Bone marrow (tissue), 2 donors: ENCODE results near the gene CENPP.

Experiments used
- DNase-seq, 2 donors: peaks; one replicate each; lab custom pipeline; 2025; lab: John Stamatoyannopoulos, UW

CENPP gene

DNA sequence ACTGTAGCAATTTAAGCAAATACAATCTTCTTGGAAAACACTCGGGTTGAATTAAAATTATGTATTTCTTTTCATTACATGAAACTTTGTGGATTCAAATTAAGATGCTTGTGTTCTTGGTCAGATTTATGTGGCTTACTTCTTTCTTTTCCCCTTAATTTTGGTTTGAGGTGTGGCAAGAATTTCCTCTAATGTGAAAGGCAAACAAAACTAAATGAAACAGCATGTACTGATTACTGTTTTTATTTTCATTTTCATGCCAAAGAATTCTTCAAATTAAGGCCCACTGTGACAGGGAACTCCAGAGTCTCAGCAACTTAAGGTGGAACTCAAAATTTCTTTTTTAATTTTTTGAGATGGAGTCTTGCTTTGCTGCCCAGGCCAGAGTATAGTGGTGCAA, 98.6 kb downstream of the CENPP start, which contains the start of gene OMD:
TSS of gene OMD (minus strand) at position 132 of the 400 bp plus-strand sequence. CDS start 6,913 bp downstream, outside the sequence.
- DNase-seq: no peak

DNA sequence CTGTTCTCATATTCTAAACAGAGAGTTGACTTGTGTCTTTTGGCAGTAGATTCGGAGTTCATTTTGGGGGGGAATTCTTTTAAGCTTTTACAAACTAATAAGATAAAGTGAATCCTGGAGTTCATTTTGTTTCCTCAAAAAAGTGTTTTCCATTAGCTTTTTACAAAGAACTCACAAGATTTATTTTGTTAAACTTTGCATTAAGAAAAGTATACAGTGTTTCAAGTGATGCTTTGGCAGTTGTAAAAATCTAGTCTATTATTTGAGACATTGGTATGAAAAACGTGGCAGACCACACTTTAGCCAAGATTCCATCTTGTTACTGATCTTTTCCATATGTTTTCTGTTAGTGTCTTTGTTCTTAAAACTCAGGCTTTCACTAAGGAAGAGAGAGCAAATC, 99.7 kb downstream of the CENPP start:
- DNase-seq: no peak

DNA sequence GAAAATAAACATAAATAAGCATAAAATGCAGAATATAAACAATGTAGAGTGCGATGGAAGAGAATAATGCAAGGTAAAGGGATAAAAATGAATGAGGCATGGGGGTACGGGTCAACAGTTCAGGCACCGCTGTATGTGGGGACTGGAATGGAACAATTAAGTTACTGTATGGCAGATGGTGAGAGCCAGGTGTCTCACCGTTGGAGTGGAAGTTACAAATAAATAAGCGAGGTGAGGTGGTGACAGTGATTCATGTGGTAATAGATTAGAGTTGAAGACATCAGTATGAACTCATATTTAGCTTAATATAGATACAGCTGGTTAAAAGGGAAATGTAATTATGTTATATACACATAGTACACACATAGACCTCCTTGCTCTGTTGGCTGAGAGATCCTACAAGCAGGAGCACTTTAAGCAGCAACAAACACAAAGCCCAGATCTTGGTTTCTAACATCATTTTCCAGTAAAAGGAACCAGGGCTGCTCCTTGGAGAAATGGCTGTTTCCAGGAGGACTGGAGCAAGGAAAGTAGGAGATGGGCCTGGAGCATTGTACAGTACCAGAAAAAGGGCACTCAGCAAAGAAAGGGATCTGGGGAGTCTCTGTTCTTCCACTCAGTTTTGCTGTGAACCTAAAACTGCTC, 100.9 kb downstream of the CENPP start:
- no peak for DNase-seq

DNA sequence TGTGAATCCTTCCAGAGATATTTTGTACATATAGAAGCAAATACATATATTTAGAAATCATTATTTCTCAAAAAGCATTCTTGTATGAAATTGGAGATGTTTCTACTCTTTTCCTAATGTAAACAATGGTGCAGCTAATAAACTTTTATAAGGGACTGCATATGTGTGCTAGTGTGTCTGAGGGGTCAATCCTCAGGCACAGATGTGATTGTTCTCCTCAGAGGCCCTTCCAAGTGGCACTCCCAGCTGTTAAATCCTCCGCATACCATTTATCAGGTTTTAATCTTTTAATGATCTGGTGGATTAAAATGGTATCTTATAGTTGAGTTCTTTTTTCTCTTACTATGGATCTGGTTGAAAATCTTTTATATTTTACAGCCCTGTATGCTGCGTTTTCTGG, 104.1 kb downstream of the CENPP start:
- no peak for DNase-seq

DNA sequence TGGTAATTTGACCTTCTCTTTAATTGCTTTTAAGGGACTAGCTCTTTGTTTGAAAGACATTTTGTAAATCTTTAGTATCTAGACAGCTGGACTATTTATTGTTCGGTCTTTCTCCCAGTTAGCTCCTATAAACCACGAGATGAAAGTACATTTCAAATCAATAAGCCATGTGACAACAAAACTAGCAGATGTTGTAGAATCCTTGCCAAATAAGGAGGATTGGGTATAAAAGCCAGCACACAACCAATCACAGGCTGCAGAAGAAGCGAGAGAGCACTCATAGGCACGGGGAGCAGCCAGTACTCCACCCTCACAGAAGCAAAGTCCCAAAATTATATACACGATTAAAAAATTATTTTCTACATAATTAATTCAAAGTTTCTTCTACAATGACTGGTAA, 106.6 kb downstream of the CENPP start:
- DNase-seq: no peak

DNA sequence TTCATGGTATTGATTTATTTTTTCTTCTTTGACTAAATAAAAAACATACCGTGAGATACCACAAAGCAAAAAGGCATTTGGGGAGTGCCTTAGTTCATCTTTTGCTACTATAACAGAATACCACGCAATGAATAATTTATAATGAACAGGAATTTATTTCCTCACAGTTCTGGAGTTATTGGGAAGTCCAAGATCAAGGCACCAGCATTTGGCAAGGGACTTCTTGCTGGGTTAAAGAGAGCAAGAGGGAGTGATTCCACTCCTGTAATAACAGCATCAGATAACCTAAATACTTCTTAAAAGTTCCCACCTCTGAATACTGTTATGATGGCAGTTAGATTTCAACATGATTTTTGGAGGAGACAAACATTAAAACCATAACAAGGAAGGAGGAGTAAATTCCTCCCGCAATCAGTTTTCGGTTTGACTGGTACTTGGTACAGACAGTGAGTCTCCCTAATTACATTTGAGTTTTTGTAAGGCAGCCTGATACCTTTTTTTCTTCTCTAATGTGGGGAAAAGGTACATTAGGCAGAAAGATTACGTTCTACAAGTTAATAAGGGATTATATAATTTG, 107.3 kb downstream of the CENPP start:
- DNase-seq: no peak

DNA sequence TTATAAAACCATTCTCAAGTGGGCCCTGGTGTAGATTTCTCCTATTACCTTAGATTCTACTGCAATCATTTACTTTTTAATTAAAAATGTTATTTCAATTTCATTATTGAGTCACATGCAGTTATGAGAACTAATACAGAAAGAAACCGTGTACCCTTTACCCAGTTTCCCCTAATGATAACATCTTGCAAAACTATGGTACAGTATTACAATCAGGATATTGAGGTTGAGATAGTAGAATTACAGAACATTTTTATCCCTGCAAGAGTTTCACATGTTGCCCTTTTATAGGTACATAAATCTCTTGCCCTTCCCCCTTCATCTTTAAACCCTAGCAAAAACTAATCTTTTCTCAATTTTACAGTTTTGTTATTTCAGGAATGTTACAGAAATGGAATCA, 109.5 kb downstream of the CENPP start:
- no peak for DNase-seq

DNA sequence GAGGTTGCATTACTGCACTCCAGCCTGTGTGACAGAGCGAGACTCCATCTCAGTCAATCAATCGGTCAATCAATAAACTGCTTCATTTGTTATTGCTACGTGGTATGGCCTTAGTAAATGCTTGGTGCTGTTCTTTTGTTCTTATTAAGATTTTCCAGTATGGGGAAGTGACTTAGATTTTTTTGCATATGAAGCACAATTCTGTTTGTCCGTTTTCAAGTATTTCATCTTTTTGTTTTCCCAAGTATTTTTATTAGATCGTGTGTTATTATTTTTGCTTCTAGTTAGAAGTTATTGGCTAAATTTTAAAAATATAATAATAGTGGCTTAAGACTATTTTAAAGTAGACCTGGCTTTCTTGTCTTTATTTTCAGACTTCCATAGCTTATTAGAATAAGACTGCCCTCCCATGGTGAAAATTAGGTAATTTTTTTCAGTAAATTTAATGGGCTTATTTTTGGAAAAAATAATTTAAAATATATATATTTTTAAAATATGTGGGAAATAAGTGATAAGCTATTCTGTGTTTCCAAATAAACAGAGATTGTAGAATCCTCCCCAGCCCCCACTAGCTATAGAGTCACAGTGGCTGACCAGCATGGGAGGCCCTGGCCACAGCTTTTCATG, 113.3 kb downstream of the CENPP start:
- DNase-seq: peak in 1 of 2 donors; percentile 21

DNA sequence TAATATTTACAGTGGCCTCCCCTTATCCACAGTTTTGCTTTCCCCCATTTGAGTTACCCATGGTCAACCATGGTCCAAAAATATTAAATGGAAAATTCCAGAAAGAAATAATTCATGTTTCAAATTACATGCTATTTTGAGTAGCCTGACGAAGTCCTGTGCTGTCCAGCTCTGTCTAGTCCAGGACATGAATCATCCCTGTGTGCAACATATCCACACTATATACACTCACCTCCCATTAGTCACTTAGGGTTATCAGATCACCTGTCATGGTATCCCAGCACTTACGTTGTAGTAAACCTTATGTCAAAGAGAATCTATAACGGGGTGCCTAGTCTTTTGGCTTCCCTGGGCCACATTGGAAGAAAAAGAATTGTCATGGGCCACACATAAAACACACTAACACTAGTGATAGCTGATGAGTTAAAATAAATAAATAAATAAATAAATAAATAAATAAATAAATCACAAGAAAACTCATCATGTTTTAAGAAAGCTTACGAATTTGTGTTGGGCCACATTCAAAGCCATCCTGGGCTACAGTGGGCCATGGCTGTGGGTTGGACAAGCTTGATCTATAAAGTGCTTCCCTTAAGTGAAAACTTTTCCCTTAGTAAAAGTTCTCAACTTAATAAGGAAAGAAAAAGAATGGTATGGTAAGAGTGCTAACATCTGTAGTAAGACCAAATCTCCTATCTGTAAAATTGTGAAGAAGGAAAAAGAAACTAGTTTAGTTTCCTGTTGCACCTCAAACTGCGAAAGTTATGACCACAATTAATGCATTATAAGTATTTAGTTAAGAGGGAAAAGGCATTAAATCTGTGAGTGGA, 114.4 kb downstream of the CENPP start:
- no peak for DNase-seq

DNA sequence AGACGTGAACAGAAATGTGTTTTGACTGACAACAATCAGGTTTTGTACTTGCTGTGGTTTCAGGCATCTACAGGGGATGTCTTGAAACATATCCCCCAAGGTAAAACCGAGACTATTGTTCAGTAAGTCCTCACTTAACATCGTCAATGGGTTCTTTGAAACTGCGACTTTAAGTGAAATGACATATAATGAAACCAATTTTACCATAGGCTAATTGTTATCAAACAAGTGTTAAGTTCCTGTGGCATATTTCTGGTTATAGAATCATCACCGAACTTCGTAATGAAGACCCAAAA, 114.9 kb downstream of the CENPP start:
- no peak for DNase-seq

DNA sequence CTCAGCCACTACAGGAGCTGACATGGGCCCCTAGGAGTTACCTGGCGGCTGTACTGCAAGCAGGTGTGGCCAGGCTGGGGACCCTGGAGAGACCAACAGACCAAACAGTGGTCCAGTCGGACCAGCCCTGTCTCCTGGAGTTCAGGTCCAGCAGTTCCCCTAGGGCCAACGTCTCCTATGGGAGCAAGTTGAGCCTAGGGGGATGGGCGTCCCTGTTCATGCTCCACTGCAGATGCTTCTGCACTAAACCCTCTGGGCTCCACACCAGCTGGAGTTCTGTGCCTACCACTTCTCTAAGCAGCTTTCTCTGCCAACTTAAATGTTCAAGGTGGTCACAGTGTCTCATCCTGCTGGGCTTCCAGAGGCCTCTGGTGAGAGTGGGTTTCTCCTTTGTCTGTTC, 119.1 kb downstream of the CENPP start:
- no peak for DNase-seq

DNA sequence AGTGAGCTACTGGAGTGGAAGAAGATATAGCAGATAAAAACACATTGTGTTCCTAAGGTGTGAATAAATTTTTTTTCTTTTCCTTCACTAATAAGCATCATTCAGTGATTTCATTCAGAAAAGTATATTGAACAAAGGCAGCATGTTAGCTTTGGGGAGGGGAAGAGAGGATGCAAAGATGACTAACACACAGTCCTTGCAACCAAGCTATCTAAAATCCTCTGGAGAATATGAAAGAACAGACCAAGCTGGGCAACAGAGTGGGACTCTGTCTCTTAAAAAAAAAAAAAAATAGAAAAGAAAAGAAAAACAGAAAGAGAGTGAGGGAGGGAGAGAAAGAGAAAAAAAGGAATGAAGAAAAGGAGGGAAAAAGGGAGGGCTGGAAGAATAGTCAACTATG, 120.8 kb downstream of the CENPP start:
- no peak for DNase-seq

DNA sequence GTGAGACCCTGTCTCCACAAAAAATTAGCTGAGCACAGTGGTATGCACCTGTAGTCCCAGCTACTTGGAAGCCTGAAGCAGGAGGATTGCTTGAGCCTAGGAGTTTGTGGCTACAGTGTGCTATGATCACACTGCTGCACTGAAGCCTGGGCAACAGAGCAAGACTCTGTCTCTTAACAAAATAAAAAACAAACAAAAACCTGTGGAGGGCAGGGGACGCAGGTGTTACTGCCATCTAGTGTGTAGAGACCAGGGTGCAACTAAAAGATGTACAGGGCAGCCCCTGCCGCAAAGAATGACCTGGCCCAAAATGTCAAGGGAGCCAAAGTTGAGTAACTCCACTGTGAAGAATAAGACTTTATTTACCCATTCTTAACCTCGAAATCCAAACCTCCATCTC, 129.5 kb downstream of the CENPP start:
- no peak for DNase-seq

DNA sequence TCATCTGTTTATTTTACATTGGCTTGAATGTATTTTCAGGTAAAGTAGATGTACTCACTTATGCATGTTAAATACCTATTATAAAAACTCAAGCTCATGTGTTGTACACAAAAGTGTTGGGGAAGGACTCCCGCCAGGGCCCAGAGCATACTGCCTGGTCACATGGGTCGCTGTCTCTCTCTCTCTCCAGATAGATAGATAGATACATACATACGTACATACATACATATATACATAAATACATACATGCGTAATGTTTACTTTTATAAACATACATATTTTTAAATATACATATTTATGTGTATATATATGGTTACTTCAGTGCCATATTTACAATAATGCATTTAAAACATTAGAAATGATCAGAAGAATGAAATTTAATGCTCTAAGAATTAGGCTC, 131.8 kb downstream of the CENPP start:
- no peak for DNase-seq

DNA sequence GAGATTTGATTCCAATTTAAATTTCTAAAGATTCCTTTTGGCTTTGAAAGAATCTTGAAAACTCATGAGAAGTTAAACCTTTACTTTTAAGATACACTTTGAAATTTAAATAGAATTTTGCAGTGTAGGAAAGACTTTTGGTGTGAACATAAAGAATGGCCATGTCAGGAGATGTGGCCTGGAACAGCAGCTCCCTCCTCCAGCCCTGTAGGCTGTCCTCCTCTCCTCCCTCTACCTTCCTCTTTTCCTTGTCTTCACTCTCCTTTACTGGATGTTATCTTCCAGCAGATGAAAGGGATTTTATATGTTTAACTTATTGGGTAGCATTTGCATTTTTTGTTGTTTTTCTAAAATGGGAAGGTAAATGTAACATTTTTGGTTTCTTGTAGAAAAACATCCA, 137.6 kb downstream of the CENPP start:
- no peak for DNase-seq

DNA sequence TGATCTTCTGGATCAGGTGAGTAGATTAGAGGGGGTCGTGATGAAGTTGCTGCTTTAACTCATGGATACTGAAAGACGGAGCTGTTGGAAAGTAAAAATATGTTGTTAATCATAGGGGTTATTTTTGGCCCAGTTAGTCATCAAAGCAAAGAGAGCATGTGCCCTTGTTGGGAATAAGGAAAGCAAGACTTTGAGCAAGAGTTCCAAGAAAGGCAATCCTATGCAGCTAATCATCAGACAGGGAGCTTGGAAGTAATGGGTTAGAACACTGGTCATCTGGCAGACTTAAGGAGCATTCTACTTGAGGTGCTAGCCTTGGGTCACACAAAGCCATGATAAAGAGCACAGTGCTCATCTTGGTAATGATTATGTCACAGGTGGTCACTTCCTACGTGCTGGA, 138.2 kb downstream of the CENPP start:
- no peak for DNase-seq

DNA sequence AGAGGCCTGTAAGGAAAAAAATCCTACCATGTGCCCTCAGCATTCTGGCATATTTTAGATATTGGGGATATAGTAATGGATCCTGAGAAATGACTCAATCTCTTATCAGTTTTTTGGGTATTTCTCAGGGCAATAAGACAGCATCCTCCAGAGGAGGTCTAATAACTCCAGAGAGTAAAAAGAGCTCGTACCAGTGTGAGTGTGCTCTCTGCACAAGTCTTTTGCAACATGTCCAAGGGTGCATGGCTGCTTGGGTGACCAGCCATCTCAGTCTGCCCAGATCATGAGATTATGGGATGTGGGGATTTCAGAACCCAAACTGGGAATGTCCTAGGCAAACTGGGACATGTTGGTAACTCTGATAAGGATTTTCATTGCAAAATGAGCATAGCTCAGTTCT, 141.3 kb downstream of the CENPP start:
- no peak for DNase-seq

DNA sequence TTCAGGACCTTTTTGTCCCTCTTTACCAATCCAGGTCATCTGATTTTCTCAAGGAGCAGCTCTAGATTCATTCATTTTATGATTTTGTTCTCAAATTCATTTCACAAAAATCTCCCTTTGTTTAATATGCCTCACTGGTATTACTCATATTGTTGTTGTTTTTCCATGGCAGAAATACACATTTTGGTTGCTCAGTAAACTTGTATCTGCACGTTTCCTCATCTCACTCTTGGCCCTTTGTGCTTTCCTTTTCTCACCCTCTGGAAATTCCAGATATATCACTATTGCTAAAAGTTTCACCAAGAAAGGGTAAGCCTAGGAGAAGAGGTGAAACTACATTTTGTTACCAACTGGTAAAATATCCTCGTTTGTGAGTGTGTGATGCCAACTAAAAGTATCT, 141.8 kb downstream of the CENPP start:
- DNase-seq: no peak

DNA sequence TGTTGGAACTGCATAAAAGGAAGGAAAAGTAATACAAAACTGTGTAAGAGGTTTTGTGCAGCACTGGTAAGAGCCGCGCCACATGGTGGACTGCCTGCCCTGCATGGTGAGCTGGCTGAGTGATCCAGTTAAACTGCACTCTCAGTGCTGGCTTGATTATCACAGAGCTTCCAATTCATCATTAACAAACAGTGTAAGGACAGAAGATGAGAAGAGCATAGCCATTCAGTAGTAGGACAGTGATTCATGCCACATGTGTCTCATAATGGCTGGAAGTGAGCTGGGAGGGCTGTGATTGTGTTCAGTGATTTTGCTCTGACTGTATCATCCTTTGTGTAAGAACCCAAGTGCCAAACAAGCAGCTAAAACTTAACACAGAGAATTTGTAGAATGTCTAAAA, 142.5 kb downstream of the CENPP start:
- no peak for DNase-seq

DNA sequence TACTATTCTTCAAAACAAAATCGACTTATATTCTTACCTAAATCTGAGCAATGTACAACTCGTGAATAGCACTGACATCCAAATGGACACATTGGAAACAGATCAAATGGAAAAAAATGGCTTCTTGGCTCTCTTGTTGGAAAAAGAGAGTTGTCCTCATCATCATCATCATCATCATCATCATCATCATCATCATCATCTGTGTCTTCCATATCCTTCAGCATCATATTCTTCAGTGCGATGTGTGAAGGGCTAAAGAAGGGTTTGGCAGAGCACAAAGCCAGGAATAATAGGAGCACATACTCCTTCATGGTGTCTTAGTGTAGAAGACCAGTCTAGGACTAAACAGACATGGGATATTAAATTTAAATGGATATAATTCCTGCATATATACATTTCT, 148.8 kb downstream of the CENPP start:
- DNase-seq: no peak

DNA sequence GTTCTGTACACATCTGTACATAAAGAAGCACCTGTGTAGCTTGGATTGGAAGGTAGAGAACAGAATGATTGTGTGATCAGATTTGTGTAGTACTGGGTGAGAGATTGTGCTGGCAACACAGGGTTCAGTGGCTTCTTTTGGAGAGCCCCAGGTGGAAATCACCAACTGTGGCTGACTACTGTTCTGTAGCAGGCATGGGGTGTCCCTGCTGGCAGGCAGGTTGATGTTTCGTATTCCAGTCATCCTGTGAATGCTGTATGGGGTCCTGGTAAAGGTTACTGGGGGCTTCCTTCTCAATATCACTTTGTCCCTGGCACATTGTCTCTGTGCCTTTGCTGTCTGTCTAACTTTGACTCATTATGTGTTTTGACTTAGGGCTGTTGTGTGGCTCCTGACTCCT, 151.2 kb downstream of the CENPP start:
- DNase-seq: no peak

DNA sequence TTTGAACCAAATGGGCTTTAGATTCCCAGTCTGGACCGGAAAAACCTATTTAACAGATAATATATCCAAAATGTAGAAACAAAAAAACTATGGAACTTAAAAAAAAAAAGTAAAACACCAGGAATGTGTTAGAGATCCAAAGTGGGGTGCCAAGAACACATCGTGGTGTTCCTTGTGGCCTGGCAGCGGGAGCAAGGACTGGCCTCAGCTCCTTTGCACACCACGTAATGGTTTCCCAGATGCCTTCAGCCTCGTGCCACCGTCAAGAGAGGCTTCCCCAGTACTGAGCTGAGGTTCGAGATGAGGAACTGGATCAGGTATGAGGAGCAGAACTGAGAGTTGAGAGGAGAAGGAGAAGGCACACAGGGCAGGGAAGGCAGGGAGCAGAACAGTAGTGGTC, 153.0 kb downstream of the CENPP start:
- no peak for DNase-seq

DNA sequence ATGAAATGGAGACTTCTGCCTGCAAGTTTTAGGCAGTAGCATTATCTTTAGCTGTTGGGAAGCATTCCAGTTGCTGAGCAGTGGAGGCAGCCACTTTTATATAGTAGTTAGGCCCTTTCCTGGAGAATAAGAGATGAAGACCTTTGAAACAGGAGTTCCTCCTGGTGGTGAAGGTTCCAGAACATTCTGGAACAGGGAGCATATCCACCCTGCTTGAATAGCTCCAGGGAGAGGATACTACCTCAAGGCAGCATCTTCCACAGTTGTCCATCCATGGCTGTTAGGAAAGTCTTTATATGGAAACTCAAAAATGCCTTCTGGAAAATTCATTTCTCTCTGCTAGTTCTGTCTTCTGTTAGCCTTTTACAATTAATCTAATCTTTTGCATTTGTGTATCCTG, 153.6 kb downstream of the CENPP start:
- DNase-seq: no peak
